PC-9 (cell line): Measurements from ENCODE around the gene TBC1D13. TPM values are rescaled to one million over a fixed set of nuclear protein-coding genes. Genes with fewer than 3 reads are reported as not detected.
A peak's percentile ranks its signal among the peaks of the same experiment; 100 is the strongest.

Experiments
- BruUV-seq: library from RNA; stranded (reverse); fragments of 400-500 nt; replicated peaks from 2 replicates; lab custom pipeline; 2021; lab: Mats Ljungman, UMichigan
- CTCF ChIA-PET: fragments of 300-600 bp; sonication (Branson Sonifier 250); formaldehyde crosslinking; loops from one replicate; lab custom pipeline; 2022; ENCODE audit warnings: antibody characterized with exemption; lab: Charles Lee
- POLR2A ChIA-PET: fragments of 300-600 bp; sonication (Branson Sonifier 250); formaldehyde crosslinking; loops from one replicate; lab custom pipeline; 2022; ENCODE audit warnings: antibody characterized with exemption; ENCODE audit not compliant: unreplicated experiment; lab: Charles Lee
- DNase-seq, 2 experiments: peaks; one replicate each; pipeline versions ENCODE4 v3.0.0 to v3.0.0-alpha.2; 2015 to 2022; ENCODE audit warnings: mixed read lengths in 1 of 2
- H2AFZ ChIP-seq: fragments of 200-600 bp; sonication (generic); 2 replicates; pipeline ENCODE4 v1.8.1; 2017; ENCODE audit warnings: antibody characterized with exemption
- H3F3A ChIP-seq: fragments of 200-600 bp; sonication (generic); 2 replicates; pipeline ENCODE4 v1.8.1; 2017; ENCODE audit warnings: antibody characterized with exemption, mild to moderate bottlenecking, low read depth; ENCODE audit not compliant: insufficient read depth
- H3K27ac ChIP-seq: fragments of 200-600 bp; sonication (generic); 2 replicates; pipeline ENCODE4 v1.6.1; 2016; ENCODE audit warnings: mixed run types
- H3K27me3 ChIP-seq: fragments of 200-600 bp; sonication (generic); 2 replicates; pipeline ENCODE4 v1.6.1; 2016; ENCODE audit warnings: low read depth, mixed run types; ENCODE audit not compliant: insufficient read depth
- H3K36me3 ChIP-seq: fragments of 200-600 bp; sonication (generic); 2 replicates; pipeline ENCODE4 v1.6.1; 2016; ENCODE audit warnings: low read depth, mixed run types
- H3K4me1 ChIP-seq: fragments of 200-600 bp; sonication (generic); replicated peaks from 2 replicates; pipeline ENCODE4 v1.6.1; 2016; ENCODE audit warnings: mixed run types; ENCODE audit not compliant: insufficient read depth
- H3K4me2 ChIP-seq: fragments of 200-600 bp; sonication (generic); 2 replicates; pipeline ENCODE4 v1.6.1; 2017; ENCODE audit warnings: mixed run types
- H3K4me3 ChIP-seq: fragments of 200-600 bp; sonication (generic); 2 replicates; pipeline ENCODE4 v1.6.1; 2016; ENCODE audit warnings: mixed run types
- H3K79me2 ChIP-seq: fragments of 200-600 bp; sonication (generic); 2 replicates; pipeline ENCODE4 v1.6.1; 2017; ENCODE audit warnings: low read depth, mixed run types
- H3K9me2 ChIP-seq: fragments of 200-600 bp; sonication (generic); 2 replicates; pipeline ENCODE4 v1.8.1; 2017; ENCODE audit warnings: mild to moderate bottlenecking; ENCODE audit not compliant: insufficient read depth
- H3K9me3 ChIP-seq: fragments of 200-600 bp; sonication (generic); 2 replicates; pipeline ENCODE4 v1.8.1; 2016; ENCODE audit warnings: low read depth; ENCODE audit not compliant: insufficient read depth
- H4K20me1 ChIP-seq: fragments of 200-600 bp; sonication (generic); 2 replicates; pipeline ENCODE4 v1.8.1; 2017; ENCODE audit not compliant: insufficient read depth
- CTCF ChIP-seq: fragments of 200-600 bp; sonication (generic); conservative IDR thresholded peaks from 2 replicates; pipeline ENCODE4 v1.6.1; 2017; ENCODE audit warnings: mixed run types, antibody characterized with exemption, mild to moderate bottlenecking, moderate library complexity
- EZH2 ChIP-seq: fragments of 200-600 bp; sonication (generic); IDR thresholded peaks from 2 replicates; pipeline ENCODE4 v1.8.0; 2017; ENCODE audit warnings: antibody characterized with exemption, low read depth
- intact Hi-C: fragments of 100-400 bp; cut with micrococcal nuclease; formaldehyde crosslinking; loops from one replicate; pipeline ENCODE4 v1.10.0; 2022; ENCODE audit not compliant: unreplicated experiment
- total RNA-seq: library from RNA; stranded (reverse); gene quantifications from 2 replicates; pipeline ENCODE4 v1.2.3, GENCODE V29; 2021

Gene TBC1D13
- total RNA-seq, 1 experiment from 2014 or later = 41.9 TPM

- H3K36me3 ChIP-seq = no peaks in the 10 kb centered on the region; the same call in 1 of the 2 replicates
- no peak overlapping the region for H3K27ac ChIP-seq
- peak overlapping the region; percentile 97 for H3K4me2 ChIP-seq
- no peaks in the 10 kb centered on the region for H4K20me1 ChIP-seq
- peaks cover 13% of the 10 kb centered on the region for H3K79me2 ChIP-seq
- peak overlapping the region; percentile 99; the same call in 1 of the 2 replicates for H3K4me3 ChIP-seq
- TF ChIP-seq CTCF (no peak), EZH2 (no peak)
- no peaks in the 10 kb centered on the region for H3K9me2 ChIP-seq
- POLR2A ChIA-PET = no interaction called here
- CTCF ChIA-PET = no interaction called here
- no TSS peak for BruUV-seq
- H3F3A ChIP-seq = peaks cover 21% of the 10 kb centered on the region; the same call in 1 of the 2 replicates
- intact Hi-C loops = no loop called here
- H3K27me3 ChIP-seq = no peaks in the 10 kb centered on the region
- no peaks in the 10 kb centered on the region for H3K9me3 ChIP-seq
- no peak for DNase-seq
- peaks cover 9% of the 10 kb centered on the region for H3K4me1 ChIP-seq
- no peak overlapping the region for H2AFZ ChIP-seq
These were observed 41.2 kb downstream of the TBC1D13 start for GRCh38 chr9:128828267-128828666.

- Histone ChIP-seq H3K4me2 (peak overlapping the region; percentile 97), H3K27me3 (no peaks in the 10 kb centered on the region), H3K9me3 (no peaks in the 10 kb centered on the region), H4K20me1 (no peaks in the 10 kb centered on the region), H3K4me1 (peaks cover 9% of the 10 kb centered on the region), H3F3A (peaks cover 21% of the 10 kb centered on the region; the same call in 1 of the 2 replicates), H3K4me3 (peak overlapping the region; percentile 99), H3K27ac (no peak overlapping the region), H2AFZ (peak overlapping the region; percentile 86), H3K9me2 (no peaks in the 10 kb centered on the region), H3K36me3 (no peaks in the 10 kb centered on the region; the same call in 1 of the 2 replicates), H3K79me2 (peaks cover 13% of the 10 kb centered on the region)
- no peak for DNase-seq
- POLR2A ChIA-PET = interaction anchor here (0.5 to 0.7 kb wide), 4 partner anchors 9 to 807 kb away, joined by 4 to 11 read pairs (median 6); no protein-coding TSS in a partner anchor
- TSS peak; percentile 33 for BruUV-seq
- TF ChIP-seq EZH2 = no peak
- no peak for TF ChIP-seq CTCF
- CTCF ChIA-PET = interaction anchor here (1.3 kb wide), 1 partner anchor 11 kb away, joined by 11 read pairs; the partner anchor contains the start of gene ENDOG
- intact Hi-C loops = no loop called here
These were observed 41.8 kb downstream of the TBC1D13 start for GRCh38 chr9:128828719-128829452.

- Histone ChIP-seq H3K4me1 (peaks cover 9% of the 10 kb centered on the region), H2AFZ (peak within 1 kb of the TSS; percentile 86)
- TF ChIP-seq CTCF = no peak
- TF ChIP-seq EZH2 = no peak
These were observed 42.6 kb downstream of the TBC1D13 start, which contains the start of gene SPOUT1 for GRCh38 chr9:128829477-128830251. Gene SPOUT1 (minus strand): TSS chr9:128829794. CDS start chr9:128829780, 14 bp downstream.

More at GRCh38 chr9:128829477-128830251, 42.6 kb downstream of the TBC1D13 start, which contains the start of gene SPOUT1:
- CTCF ChIA-PET = interaction anchor here (0.6 to 1.3 kb wide), 6 partner anchors 12 to 518 kb away, joined by 3 to 11 read pairs (median 5); partner anchors contain the start of gene ENDOG
- peak within 1 kb of the TSS; percentile 99 for H3K4me3 ChIP-seq
- no peaks in the 10 kb centered on the region for H3K27me3 ChIP-seq
- no peaks in the 10 kb centered on the region for H4K20me1 ChIP-seq
- no peaks in the 10 kb centered on the region; the same call in 1 of the 2 replicates for H3K36me3 ChIP-seq
- peaks cover 21% of the 10 kb centered on the region; the same call in 1 of the 2 replicates for H3F3A ChIP-seq
- peaks cover 13% of the 10 kb centered on the region for H3K79me2 ChIP-seq
- intact Hi-C loops = no loop called here
- no TSS peak for BruUV-seq
- no peaks in the 10 kb centered on the region for H3K9me3 ChIP-seq
- peak; percentile 79 to 96 for DNase-seq
- H3K4me2 ChIP-seq = peak within 1 kb of the TSS; percentile 97
- POLR2A ChIA-PET = interaction anchor here (0.5 to 0.7 kb wide), 15 partner anchors 9 to 807 kb away, joined by 3 to 11 read pairs (median 4); partner anchors contain the start of gene MIGA2
- H3K27ac ChIP-seq = no peak within 1 kb of the TSS
- no peaks in the 10 kb centered on the region for H3K9me2 ChIP-seq
